ENCODE measurements around the gene ALAD.
"Not testable (repeated sequence)": the region's sequence is repeated elsewhere in the genome, so short reads cannot be mapped to it uniquely, and the experiment has no call there.

GRCh38 chr9:113365652-113366051, 35.4 kb downstream of the ALAD start:
- not testable (repeated sequence) for TF ChIP-seq CTCF, POLR2A (IDR thresholded peaks at IDR 0.05)

Measured in lower leg skin (tissue), 3 donors.